GM20000 (cell line): ENCODE data around the gene CTRB1.
"Not testable (repeated sequence)": the region's sequence is repeated elsewhere in the genome, so short reads cannot be mapped to it uniquely, and the experiment has no call there.

ENCODE experiments used
- DNase-seq: peaks from one replicate; pipeline ENCODE4 v3.0.0; 2012; ENCODE audit warnings: low spot score
- CTCF ChIP-seq: IDR thresholded peaks from 2 replicates; pipeline ENCODE4 v1.5.1; 2012; ENCODE audit warnings: mild to moderate bottlenecking, control low read depth; ENCODE audit errors: extremely low read depth, missing control alignments

CTRB1 gene

GRCh38 chr16:75206749-75207451 is 11.9 kb upstream of the CTRB1 start, which contains the start of gene CTRB2:
Gene CTRB2 (minus strand): TSS chr16:75207161. CDS start chr16:75207141, 20 bp downstream.
- DNase-seq = peak; percentile 65
- no peak for TF ChIP-seq CTCF

DNA sequence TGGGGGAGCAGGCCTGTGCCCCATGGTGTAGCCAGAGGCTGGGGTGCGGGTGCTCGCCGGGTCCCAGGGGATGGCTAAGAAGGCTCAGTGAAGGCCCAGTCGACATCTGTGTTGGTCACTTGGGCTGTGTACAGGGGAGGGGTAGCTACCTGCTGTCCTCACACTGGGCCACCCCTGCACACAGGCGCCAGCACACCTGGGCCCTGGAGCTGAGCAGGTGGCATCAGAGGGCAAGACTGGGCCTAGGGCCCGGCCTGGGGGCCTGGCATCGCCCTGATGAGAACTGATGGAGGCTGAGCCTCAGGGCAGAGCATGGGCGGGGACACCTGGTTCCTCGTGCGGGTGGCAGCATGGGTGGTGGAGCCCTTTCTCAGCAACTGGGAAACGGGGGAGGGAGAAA is 11.0 kb upstream of the CTRB1 start:
- no peak for DNase-seq
- no peak for TF ChIP-seq CTCF

GRCh38 chr16:75208242-75208825 is 10.5 kb upstream of the CTRB1 start:
- DNase-seq = no peak
- TF ChIP-seq CTCF = no peak

DNA sequence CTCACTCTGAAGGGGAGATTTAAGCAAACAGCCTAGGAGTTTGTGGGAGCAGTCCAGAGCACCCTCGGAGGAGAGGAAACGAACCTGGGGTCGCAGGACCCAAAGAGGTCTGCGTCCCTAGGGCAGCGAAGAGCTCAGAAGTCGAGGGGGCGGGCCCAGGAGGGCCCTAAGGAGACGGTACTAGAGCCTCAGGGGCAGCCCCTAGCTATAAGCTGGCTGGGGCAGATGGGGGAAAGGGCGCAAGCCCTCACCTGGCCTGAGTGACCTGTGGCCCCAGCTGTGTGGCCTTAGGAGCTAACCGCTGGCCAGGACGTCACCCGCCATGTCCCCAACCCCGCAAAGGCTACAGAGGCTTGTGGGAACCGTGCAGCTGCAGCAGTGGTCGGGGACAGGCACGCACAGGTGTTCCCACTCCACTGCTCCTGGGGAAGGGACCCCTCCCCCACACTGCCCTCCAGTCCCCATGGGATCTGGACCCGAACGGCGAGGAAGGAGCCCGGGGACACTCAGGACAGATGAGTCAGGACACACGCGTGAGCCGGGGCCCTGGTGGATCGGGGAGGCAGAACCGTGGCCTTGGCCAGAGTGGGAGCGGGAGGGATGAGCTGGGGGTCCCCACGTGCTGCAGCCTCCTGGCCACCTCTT is 9.8 kb upstream of the CTRB1 start:
- no peak for DNase-seq

GRCh38 chr16:75209514-75209913 is 9.3 kb upstream of the CTRB1 start:
- not testable (repeated sequence) for DNase-seq

More for the DNA sequence above, 9.8 kb upstream of the CTRB1 start:
- TF ChIP-seq CTCF = no peak

GRCh38 chr16:75209944-75210343 is 8.8 kb upstream of the CTRB1 start:
- TF ChIP-seq CTCF = no peak
- no peak for DNase-seq

DNA sequence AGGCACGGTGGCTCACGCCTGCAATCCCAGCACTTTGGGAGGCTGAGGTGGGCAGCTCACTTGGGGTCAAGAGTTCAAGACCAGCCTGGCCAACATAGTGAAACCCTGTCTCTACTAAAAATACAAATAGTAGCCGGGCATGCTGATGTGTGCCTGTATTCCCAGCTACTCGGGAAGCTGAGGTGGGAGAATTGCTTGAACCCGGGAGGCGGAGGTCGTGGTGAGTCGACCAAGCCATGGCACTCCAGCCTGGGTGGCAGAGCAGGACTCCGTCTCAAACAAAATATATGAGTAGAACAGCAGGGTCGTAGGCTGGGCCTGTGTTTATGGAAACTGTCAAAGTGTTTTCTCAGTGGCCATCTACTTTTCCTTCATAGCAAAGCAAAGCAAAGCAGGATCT is 7.5 kb upstream of the CTRB1 start:
- DNase-seq = not testable (repeated sequence)

DNA sequence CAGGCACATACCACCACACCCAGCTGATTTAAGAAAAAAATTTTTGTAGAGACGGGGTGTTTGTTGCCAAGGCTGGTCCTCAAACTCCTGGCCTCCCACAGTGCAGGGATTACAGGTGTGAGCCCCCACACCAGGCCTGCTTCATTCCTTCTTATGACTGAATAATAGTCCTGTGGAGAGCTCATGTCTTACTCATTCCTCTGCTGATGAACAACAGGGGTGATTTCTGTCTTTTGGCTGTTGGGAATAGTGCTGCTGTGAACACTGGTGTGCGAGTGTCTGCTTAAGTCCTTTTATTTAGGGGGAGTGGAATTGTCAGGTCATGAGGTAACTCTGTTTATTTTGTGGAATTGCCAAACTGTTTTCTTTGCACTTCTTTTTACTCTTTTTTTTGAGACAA is 2.7 kb upstream of the CTRB1 start:
- DNase-seq = no peak
- no peak for TF ChIP-seq CTCF
